Adipose tissue (tissue), 3 donors: Measurements from ENCODE around the gene PLD1. TPM values are rescaled to one million over a fixed set of nuclear protein-coding genes. Genes with fewer than 3 reads are reported as not detected.
"Not testable (repeated sequence)": the region's sequence is repeated elsewhere in the genome, so short reads cannot be mapped to it uniquely, and the experiment has no call there.

ENCODE experiments used
- H3K27ac ChIP-seq: one replicate; pipeline ENCODE4 v1.5.1; 2013; ENCODE audit warnings: low read depth, low read length
- WGBS, 3 donors: extraction: QIAGEN DNeasy Blood & Tissue Kit; methylation state at CpG; one replicate each; pipeline ENCODE4 v1.1.7; 2013; 5-methylcytosine and 5-hydroxymethylcytosine counted together
- polyA plus RNA-seq, 3 donors: library from polyadenylated mRNA; stranded (reverse); fragments of 200-250 nt; gene quantifications; one replicate each; pipeline ENCODE4 v1.2.3, GENCODE V29; 2013
- donor health status: healthy with polysubstance abuse.
- donor health status: Bipolar disorder and iron deficiency.
- donor health status: healthy.

PLD1 gene
- polyA plus RNA-seq, 3 donors: 5.4 to 11.9 (median 10.6) TPM

GRCh38 chr3:171763392-171763791 lies 46.9 kb downstream of the PLD1 start:
- H3K27ac ChIP-seq: no peak overlapping the region
- 60 to 93% (median 71%) methylated on average over 1 to 2 of the region's 2 CpGs for WGBS, 3 donors

- H3K27ac ChIP-seq: no peak overlapping the region
- WGBS, 3 donors: 94 to 98% (median 96%) methylated on average over 2 of the region's 2 CpGs
Observed at GRCh38 chr3:171760477-171760876, 49.8 kb downstream of the PLD1 start.

GRCh38 chr3:171758109-171758508 lies 52.2 kb downstream of the PLD1 start:
- H3K27ac ChIP-seq: no peak overlapping the region

GRCh38 chr3:171757361-171758034 lies 52.8 kb downstream of the PLD1 start:
- WGBS, 3 donors: 50 to 87% (median 72%) methylated on average over 4 of the region's 4 CpGs
- no peak overlapping the region for H3K27ac ChIP-seq

More at GRCh38 chr3:171758109-171758508, 52.2 kb downstream of the PLD1 start:
- WGBS, 3 donors: 71 to 95% (median 89%) methylated on average over 3 of the region's 3 CpGs

- WGBS, 3 donors: 81 to 98% (median 91%) methylated on average over 1 of the region's 1 CpG
- H3K27ac ChIP-seq: no peak overlapping the region
Observed at GRCh38 chr3:171755656-171756055, 54.6 kb downstream of the PLD1 start.

GRCh38 chr3:171755015-171755589 lies 55.2 kb downstream of the PLD1 start:
- no peak overlapping the region for H3K27ac ChIP-seq
- 59 to 76% (median 72%) methylated on average over 2 of the region's 2 CpGs for WGBS, 3 donors

- 81 to 88% (median 87%) methylated on average over 5 of the region's 5 CpGs for WGBS, 3 donors
- no peak overlapping the region for H3K27ac ChIP-seq
Observed at GRCh38 chr3:171753665-171754408, 56.4 kb downstream of the PLD1 start.

- no peak overlapping the region for H3K27ac ChIP-seq
- 16 to 56% (median 52%) methylated on average over 5 of the region's 5 CpGs for WGBS, 3 donors
Observed at GRCh38 chr3:171753025-171753472, 57.2 kb downstream of the PLD1 start.

GRCh38 chr3:171752329-171752728 lies 58.0 kb downstream of the PLD1 start:
- no peak overlapping the region for H3K27ac ChIP-seq

GRCh38 chr3:171749124-171749523 lies 61.2 kb downstream of the PLD1 start:
- no peak overlapping the region for H3K27ac ChIP-seq
- 48 to 67% (median 49%) methylated on average over 1 of the region's 1 CpG for WGBS, 3 donors

More at GRCh38 chr3:171752329-171752728, 58.0 kb downstream of the PLD1 start:
- 81 to 91% (median 83%) methylated on average over 2 of the region's 2 CpGs for WGBS, 3 donors

GRCh38 chr3:171748064-171748924 lies 62.0 kb downstream of the PLD1 start:
- H3K27ac ChIP-seq: no peak overlapping the region

GRCh38 chr3:171747223-171747920 lies 62.9 kb downstream of the PLD1 start:
- H3K27ac ChIP-seq: no peak overlapping the region
- WGBS, 3 donors: 54 to 76% (median 62%) methylated on average over 2 of the region's 2 CpGs

More at GRCh38 chr3:171748064-171748924, 62.0 kb downstream of the PLD1 start:
- WGBS, 3 donors: 64 to 65% (median 64%) methylated on average over 7 of the region's 7 CpGs

- 85 to 90% (median 86%) methylated on average over 11 of the region's 11 CpGs for WGBS, 3 donors
- not testable (repeated sequence) for H3K27ac ChIP-seq
Observed at GRCh38 chr3:171746320-171747222, 63.7 kb downstream of the PLD1 start.

GRCh38 chr3:171745577-171746319 lies 64.5 kb downstream of the PLD1 start:
- WGBS, 3 donors: 90 to 97% (median 93%) methylated on average over 38 to 40 of the region's 40 CpGs
- no peak overlapping the region for H3K27ac ChIP-seq

- WGBS, 3 donors: 84 to 91% (median 85%) methylated on average over 5 of the region's 5 CpGs
- H3K27ac ChIP-seq: no peak overlapping the region
Observed at GRCh38 chr3:171744158-171744741, 66.0 kb downstream of the PLD1 start.
